GM23338 (cell line): ENCODE measurements around the gene SLC16A7. TPM values are rescaled to one million over a fixed set of nuclear protein-coding genes. Genes with fewer than 3 reads are reported as not detected.

Experiments used
- ATAC-seq: fragments of 200-7000 bp; cut with Tn5 transposase; 3 replicates; pipeline ENCODE4 v1.9.1; 2020
- DNase-seq: peaks from one replicate; pipeline ENCODE4 v3.0.0-alpha.2; 2015; ENCODE audit warnings: low spot score
- H2AFZ ChIP-seq: fragments of 200-600 bp; sonication (generic); 2 replicates; pipeline ENCODE4 v1.8.0; 2016; ENCODE audit warnings: antibody characterized with exemption, mild to moderate bottlenecking, moderate library complexity
- H3F3A ChIP-seq: fragments of 200-600 bp; sonication (generic); replicated peaks from 2 replicates; pipeline ENCODE4 v1.8.0; 2017; ENCODE audit warnings: antibody characterized with exemption, mixed run types, low read depth
- H3K27ac ChIP-seq: fragments of 200-600 bp; sonication (generic); 2 replicates; pipeline ENCODE4 v1.6.1; 2016; ENCODE audit warnings: low read depth
- H3K27me3 ChIP-seq: fragments of 200-600 bp; sonication (generic); 2 replicates; pipeline ENCODE4 v1.8.0; 2016; ENCODE audit warnings: mild to moderate bottlenecking, mixed run types, moderate library complexity; ENCODE audit not compliant: insufficient read depth
- H3K36me3 ChIP-seq: fragments of 200-600 bp; sonication (generic); 2 replicates; pipeline ENCODE4 v1.8.0; 2016; ENCODE audit warnings: mild to moderate bottlenecking; ENCODE audit not compliant: insufficient read depth
- H3K4me1 ChIP-seq: fragments of 200-600 bp; sonication (generic); 2 replicates; pipeline ENCODE4 v1.8.0; 2016; ENCODE audit warnings: mild to moderate bottlenecking, moderate library complexity; ENCODE audit not compliant: insufficient read depth
- H3K4me2 ChIP-seq: fragments of 200-600 bp; sonication (generic); 2 replicates; pipeline ENCODE4 v1.7.1; 2017; ENCODE audit warnings: mixed run types
- H3K4me3 ChIP-seq: fragments of 200-600 bp; sonication (generic); 2 replicates; pipeline ENCODE4 v1.6.1; 2016; ENCODE audit warnings: mixed run types
- H3K79me2 ChIP-seq: fragments of 200-600 bp; sonication (generic); replicated peaks from 2 replicates; pipeline ENCODE4 v1.8.0; 2017; ENCODE audit warnings: mild to moderate bottlenecking; ENCODE audit not compliant: insufficient read depth
- H3K9me2 ChIP-seq: fragments of 200-600 bp; sonication (generic); 2 replicates; pipeline ENCODE4 v1.8.0; 2017; ENCODE audit not compliant: insufficient read depth
- H4K20me1 ChIP-seq: fragments of 200-600 bp; sonication (generic); replicated peaks from 2 replicates; pipeline ENCODE4 v1.8.0; 2017; ENCODE audit warnings: mild to moderate bottlenecking; ENCODE audit not compliant: insufficient read depth
- H3K27ac Mint-ChIP-seq: 2 replicates; pipeline ENCODE4 v1.8.0; 2020; ENCODE audit warnings: inconsistent platforms, mild to moderate bottlenecking, moderate library complexity, mixed read lengths
- H3K27me3 Mint-ChIP-seq: 3 replicates; pipeline ENCODE4 v1.8.0; 2022; ENCODE audit warnings: low read depth, mild to moderate bottlenecking, moderate library complexity, mixed read lengths, inconsistent platforms; ENCODE audit not compliant: insufficient read depth, poor library complexity
- H3K36me3 Mint-ChIP-seq: 3 replicates; pipeline ENCODE4 v1.8.0; 2021; ENCODE audit warnings: low read depth, mild to moderate bottlenecking, inconsistent platforms, moderate library complexity, mixed read lengths
- H3K4me1 Mint-ChIP-seq: 3 replicates; pipeline ENCODE4 v1.8.0; 2020; ENCODE audit warnings: mild to moderate bottlenecking, inconsistent platforms, mixed read lengths
- H3K4me3 Mint-ChIP-seq: 3 replicates; pipeline ENCODE4 v1.8.0; 2021; ENCODE audit warnings: moderate library complexity, mild to moderate bottlenecking, inconsistent platforms, mixed read lengths
- H3K9me3 Mint-ChIP-seq: 3 replicates; pipeline ENCODE4 v1.8.0; 2020; ENCODE audit warnings: moderate library complexity, mild to moderate bottlenecking, inconsistent platforms, mixed read lengths
- CREB1 ChIP-seq: fragments of 250-450 bp; sonication (Bioruptor Pico); IDR thresholded peaks from 2 replicates; pipeline ENCODE4 v1.5.0; 2020; ENCODE audit warnings: low read depth, mild to moderate bottlenecking, moderate library complexity
- ETS1 ChIP-seq: IDR thresholded peaks from 2 replicates; pipeline ENCODE4 v1.6.1; 2016; ENCODE audit warnings: antibody characterized with exemption
- EZH2 ChIP-seq: fragments of 200-600 bp; sonication (generic); IDR thresholded peaks from one replicate; pipeline ENCODE4 v1.8.0; 2017; ENCODE audit warnings: antibody characterized with exemption, mild to moderate bottlenecking, low read depth; ENCODE audit not compliant: unreplicated experiment
- EZH2phosphoT487 ChIP-seq: fragments of 200-600 bp; sonication (generic); IDR thresholded peaks from one replicate; pipeline ENCODE4 v1.8.1; 2018; ENCODE audit warnings: antibody characterized with exemption; ENCODE audit not compliant: unreplicated experiment
- JUNB ChIP-seq: IDR thresholded peaks from one replicate; pipeline ENCODE4 v1.6.1; 2016; ENCODE audit warnings: antibody characterized with exemption; ENCODE audit not compliant: unreplicated experiment
- NANOG ChIP-seq: IDR thresholded peaks from 2 replicates; pipeline ENCODE4 v1.6.1; 2016; ENCODE audit warnings: antibody characterized with exemption, borderline replicate concordance
- POLR2AphosphoS5 ChIP-seq: IDR thresholded peaks from 2 replicates; pipeline ENCODE4 v1.6.1; 2016; ENCODE audit warnings: antibody characterized with exemption, low read depth
- ZNF114 ChIP-seq: fragments of 250-450 bp; sonication (Bioruptor Pico); IDR thresholded peaks from 2 replicates; pipeline ENCODE4 v1.5.0; 2020; ENCODE audit warnings: mild to moderate bottlenecking, moderate library complexity
- ZNF331 ChIP-seq: fragments of 250-450 bp; sonication (Bioruptor Pico); IDR thresholded peaks from 2 replicates; pipeline ENCODE4 v1.5.0; 2020; ENCODE audit warnings: low read depth, mild to moderate bottlenecking, moderate library complexity
- polyA plus RNA-seq: library from polyadenylated mRNA; unstranded; fragments of >200 nt; fragmentation: Nextera tagmentation; extraction: Ambion mirVana; gene quantifications from 2 replicates; pipeline ENCODE4 v1.2.1, GENCODE V29; 2016
- total RNA-seq: library from RNA; depleted of rRNA; stranded (reverse); fragments of >200 nt; shearing (Covaris generic); gene quantifications from 2 replicates; pipeline ENCODE4 v1.2.3, GENCODE V29; 2014
- TF ChIP-seq, protein P1 (sequence below): IDR thresholded peaks from one replicate; pipeline ENCODE4 v1.6.1; 2018; ENCODE audit warnings: antibody characterized with exemption; ENCODE audit not compliant: unreplicated experiment
- TF ChIP-seq, protein P2 (sequence below), 2 experiments: fragments of 200-600 bp in 1 of 2; sonication (generic) in 1 of 2; conservative IDR thresholded peaks; 2 replicates each; pipeline versions ENCODE4 v1.5.1 to v1.6.1; 2016 to 2017; ENCODE audit warnings: antibody characterized with exemption in 2 of 2, low read depth in 2 of 2, mild to moderate bottlenecking in 2 of 2, moderate library complexity in 1 of 2

SLC16A7 gene
- total and polyA plus RNA-seq, 2 experiments from 2014 or later, result 2.8 to 4.3 TPM

- no peak for ATAC-seq
These were observed 224.8 kb downstream of the SLC16A7 start for GRCh38 chr12:59820594-59821011.

More at GRCh38 chr12:59820594-59821011, 224.8 kb downstream of the SLC16A7 start:
- DNase-seq, result no peak
- no peaks in the 10 kb centered on the region for H3K27me3 Mint-ChIP-seq
- no peaks in the 10 kb centered on the region for H4K20me1 ChIP-seq
- H3K4me1 Mint-ChIP-seq, result no peaks in the 10 kb centered on the region
- no peaks in the 10 kb centered on the region for H3F3A ChIP-seq
- TF ChIP-seq, protein P1, sequence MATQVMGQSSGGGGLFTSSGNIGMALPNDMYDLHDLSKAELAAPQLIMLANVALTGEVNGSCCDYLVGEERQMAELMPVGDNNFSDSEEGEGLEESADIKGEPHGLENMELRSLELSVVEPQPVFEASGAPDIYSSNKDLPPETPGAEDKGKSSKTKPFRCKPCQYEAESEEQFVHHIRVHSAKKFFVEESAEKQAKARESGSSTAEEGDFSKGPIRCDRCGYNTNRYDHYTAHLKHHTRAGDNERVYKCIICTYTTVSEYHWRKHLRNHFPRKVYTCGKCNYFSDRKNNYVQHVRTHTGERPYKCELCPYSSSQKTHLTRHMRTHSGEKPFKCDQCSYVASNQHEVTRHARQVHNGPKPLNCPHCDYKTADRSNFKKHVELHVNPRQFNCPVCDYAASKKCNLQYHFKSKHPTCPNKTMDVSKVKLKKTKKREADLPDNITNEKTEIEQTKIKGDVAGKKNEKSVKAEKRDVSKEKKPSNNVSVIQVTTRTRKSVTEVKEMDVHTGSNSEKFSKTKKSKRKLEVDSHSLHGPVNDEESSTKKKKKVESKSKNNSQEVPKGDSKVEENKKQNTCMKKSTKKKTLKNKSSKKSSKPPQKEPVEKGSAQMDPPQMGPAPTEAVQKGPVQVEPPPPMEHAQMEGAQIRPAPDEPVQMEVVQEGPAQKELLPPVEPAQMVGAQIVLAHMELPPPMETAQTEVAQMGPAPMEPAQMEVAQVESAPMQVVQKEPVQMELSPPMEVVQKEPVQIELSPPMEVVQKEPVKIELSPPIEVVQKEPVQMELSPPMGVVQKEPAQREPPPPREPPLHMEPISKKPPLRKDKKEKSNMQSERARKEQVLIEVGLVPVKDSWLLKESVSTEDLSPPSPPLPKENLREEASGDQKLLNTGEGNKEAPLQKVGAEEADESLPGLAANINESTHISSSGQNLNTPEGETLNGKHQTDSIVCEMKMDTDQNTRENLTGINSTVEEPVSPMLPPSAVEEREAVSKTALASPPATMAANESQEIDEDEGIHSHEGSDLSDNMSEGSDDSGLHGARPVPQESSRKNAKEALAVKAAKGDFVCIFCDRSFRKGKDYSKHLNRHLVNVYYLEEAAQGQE, result no peak
- TF ChIP-seq JUNB, result no peak
- no peak for TF ChIP-seq NANOG
- no peak for TF ChIP-seq EZH2
- TF ChIP-seq ZNF331 (CRISPR knock-in tag), result no peak
- no peak for TF ChIP-seq ETS1
- no peak for TF ChIP-seq CREB1
- TF ChIP-seq, protein P2, sequence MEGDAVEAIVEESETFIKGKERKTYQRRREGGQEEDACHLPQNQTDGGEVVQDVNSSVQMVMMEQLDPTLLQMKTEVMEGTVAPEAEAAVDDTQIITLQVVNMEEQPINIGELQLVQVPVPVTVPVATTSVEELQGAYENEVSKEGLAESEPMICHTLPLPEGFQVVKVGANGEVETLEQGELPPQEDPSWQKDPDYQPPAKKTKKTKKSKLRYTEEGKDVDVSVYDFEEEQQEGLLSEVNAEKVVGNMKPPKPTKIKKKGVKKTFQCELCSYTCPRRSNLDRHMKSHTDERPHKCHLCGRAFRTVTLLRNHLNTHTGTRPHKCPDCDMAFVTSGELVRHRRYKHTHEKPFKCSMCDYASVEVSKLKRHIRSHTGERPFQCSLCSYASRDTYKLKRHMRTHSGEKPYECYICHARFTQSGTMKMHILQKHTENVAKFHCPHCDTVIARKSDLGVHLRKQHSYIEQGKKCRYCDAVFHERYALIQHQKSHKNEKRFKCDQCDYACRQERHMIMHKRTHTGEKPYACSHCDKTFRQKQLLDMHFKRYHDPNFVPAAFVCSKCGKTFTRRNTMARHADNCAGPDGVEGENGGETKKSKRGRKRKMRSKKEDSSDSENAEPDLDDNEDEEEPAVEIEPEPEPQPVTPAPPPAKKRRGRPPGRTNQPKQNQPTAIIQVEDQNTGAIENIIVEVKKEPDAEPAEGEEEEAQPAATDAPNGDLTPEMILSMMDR (conservative IDR thresholded peaks at IDR 0.05; ENCODE audit: low read depth in 2 of 2), result no peak
- no peak for TF ChIP-seq EZH2phosphoT487
- no peak for TF ChIP-seq POLR2AphosphoS5
- no peak for TF ChIP-seq ZNF114 (CRISPR knock-in tag)
- H3K9me2 ChIP-seq, result peaks cover 2% of the 10 kb centered on the region; the same call in 1 of the 2 replicates
- no peak overlapping the region for H3K27ac Mint-ChIP-seq
- H3K4me3 Mint-ChIP-seq, result no peak overlapping the region
- H3K79me2 ChIP-seq, result no peaks in the 10 kb centered on the region
- no peak overlapping the region for H3K27ac ChIP-seq
- H3K36me3 Mint-ChIP-seq, result no peaks in the 10 kb centered on the region
- H3K4me1 ChIP-seq, result no peaks in the 10 kb centered on the region
- H3K36me3 ChIP-seq, result no peaks in the 10 kb centered on the region
- peaks cover 4% of the 10 kb centered on the region; the same call in 2 of the 3 replicates for H3K9me3 Mint-ChIP-seq
- no peaks in the 10 kb centered on the region for H3K27me3 ChIP-seq
- no peak overlapping the region for H3K4me3 ChIP-seq
- H3K4me2 ChIP-seq, result no peak overlapping the region
- H2AFZ ChIP-seq, result no peak overlapping the region
